ENCODE results near the gene FAM221B.

FAM221B gene

GRCh38 chr9:35820076-35820475, 8.5 kb downstream of the FAM221B start:
- DNase-seq (ENCODE audit: low read depth) = no peak

- DNase-seq (ENCODE audit: low read depth) = no peak
These were observed 10.2 kb downstream of the FAM221B start for GRCh38 chr9:35818341-35818740.

GRCh38 chr9:35816708-35817107, 11.8 kb downstream of the FAM221B start:
- no peak for DNase-seq (ENCODE audit: low read depth)

DNA sequence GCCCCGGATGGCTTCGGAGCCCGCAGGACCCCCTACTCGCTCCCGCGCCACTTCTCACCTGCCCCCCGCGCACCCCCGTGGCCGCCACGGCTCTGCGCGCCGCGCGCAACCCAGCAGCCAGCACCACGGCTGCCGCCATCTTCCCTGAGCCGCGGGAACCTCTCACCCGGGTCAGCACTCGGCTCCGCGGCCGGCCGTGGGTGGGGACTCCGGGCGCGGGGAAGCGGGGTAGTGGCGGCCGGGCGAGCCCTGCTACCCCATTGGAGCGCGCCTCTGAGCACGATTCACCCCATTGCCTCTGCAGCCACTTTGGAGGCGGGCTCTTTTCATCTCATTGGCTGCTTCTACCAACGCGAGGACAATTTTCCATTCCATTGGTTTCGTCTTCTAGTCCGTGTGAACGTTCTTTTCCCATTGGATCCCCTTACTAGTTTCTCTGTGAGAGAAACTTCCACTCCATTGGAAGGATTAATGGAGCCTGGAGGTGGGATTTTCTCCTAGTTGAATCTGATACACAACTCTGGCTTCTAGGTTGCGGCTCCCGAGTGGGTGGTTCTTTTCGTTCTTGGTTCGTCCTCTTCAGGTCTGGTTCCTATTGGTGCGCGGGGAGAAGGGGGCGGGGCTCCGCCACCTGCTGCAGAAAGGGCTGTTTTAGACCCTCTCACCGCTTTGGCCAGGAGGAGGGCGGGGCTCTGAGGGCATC, 13.5 kb downstream of the FAM221B start, which contains the start of gene HINT2:
HINT2 (minus strand) TSS at position 202 of the 703 bp plus-strand sequence; CDS start at position 139, 63 bp downstream.
- DNase-seq (ENCODE audit: low read depth) = peak; percentile 95

GRCh38 chr9:35814106-35814840, 14.3 kb downstream of the FAM221B start:
- no peak for DNase-seq (ENCODE audit: low read depth)

DNA sequence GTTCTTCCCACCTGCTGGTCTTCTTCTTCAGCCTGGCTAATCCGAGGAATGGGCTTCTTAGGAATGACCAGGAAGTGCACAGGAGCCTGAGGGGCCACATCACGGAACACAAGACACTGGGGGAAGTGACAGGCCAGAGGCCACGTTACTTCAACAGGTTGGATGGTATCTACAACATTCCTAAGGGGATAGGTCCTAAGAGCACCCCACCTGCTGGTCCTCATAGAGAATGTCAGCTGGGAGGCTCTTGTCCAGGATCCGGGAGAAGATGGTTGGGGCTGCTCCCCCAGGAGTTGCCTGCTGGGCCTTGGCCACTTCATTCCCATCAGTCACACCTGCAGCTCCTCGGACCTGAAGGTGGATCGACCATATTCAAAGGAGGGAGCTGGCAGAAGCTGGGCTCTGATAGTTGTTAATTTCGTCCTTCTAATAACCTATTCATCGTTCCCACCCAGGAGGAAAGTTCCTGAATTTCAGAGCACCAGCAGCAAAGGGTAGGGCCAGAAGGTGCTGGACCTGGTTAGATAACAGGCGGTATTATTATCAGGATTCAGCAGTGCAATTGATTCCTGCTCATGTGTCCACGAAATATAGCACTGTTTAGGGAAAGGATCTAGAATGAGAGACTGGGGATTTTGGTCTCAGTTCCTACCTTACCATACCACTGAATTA, 15.0 kb downstream of the FAM221B start:
- no peak for DNase-seq (ENCODE audit: low read depth)

DNA sequence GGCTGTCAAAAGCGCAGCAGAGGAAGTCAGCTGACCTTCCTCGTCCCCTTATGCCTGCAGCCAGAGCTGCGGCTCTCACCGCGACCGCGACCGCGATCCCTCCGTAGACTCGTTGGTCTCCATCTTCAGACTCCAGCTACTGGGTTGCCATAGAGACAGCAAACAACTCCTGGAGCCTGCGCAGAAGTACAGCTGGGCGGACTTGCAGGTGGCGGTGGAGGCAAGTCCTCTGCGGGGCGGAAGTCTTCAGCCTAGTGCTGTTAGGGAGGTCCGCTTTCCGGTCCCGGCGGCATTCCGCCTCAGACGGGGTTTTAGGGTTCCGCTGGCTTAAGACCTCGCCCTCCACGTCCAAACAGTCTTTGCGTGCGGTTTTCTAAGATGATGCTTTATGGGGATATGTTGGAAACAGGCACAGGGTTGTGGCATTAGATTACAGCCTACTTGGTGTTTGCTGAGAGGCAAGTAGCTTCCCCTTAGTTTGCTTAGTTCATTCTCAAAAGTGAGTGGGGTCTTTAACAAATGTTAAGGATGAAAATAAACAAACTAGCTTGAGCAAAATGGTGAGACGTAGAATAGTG, 16.4 kb downstream of the FAM221B start, which contains the start of gene SPAG8:
SPAG8 (minus strand) TSS at position 238 of the 578 bp plus-strand sequence; CDS start at position 123, 115 bp downstream.
- peak; percentile 91 for DNase-seq (ENCODE audit: low read depth)

- DNase-seq (ENCODE audit: low read depth) = no peak
These were observed 17.0 kb downstream of the FAM221B start for GRCh38 chr9:35811381-35812024.

- no peak for DNase-seq (ENCODE audit: low read depth)
These were observed 18.4 kb downstream of the FAM221B start for GRCh38 chr9:35810122-35810521.

DNA sequence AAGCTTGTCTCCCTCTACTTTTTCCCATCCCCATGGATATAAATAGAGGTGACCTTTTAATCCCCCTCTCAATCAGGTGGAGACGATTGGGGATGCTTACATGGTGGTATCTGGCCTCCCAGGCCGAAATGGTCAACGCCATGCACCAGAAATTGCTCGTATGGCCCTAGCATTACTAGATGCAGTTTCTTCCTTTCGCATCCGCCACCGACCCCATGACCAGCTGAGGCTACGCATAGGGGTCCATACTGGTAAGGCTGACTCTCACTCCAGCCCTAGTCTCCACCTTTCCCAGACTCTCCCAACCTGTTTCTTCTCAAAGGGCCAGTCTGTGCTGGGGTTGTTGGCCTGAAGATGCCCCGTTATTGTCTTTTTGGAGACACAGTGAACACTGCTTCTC, 20.1 kb downstream of the FAM221B start:
- no peak for DNase-seq (ENCODE audit: low read depth)

DNA sequence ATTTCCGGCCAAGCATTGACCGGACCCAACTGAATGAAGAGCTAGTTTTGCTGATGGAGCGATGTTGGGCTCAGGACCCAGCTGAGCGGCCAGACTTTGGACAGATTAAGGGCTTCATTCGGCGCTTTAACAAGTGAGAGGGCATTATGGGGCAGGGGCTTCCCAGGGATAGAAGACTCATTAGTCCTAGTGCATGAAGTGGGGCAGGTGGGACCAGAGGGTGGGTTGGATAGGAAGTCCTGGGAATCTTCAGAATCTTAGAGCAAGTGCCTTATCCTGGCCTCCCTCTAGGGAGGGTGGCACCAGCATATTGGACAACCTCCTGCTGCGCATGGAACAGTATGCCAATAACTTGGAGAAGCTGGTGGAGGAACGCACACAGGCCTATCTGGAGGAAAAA, 22.4 kb downstream of the FAM221B start:
- no peak for DNase-seq (ENCODE audit: low read depth)

DNA sequence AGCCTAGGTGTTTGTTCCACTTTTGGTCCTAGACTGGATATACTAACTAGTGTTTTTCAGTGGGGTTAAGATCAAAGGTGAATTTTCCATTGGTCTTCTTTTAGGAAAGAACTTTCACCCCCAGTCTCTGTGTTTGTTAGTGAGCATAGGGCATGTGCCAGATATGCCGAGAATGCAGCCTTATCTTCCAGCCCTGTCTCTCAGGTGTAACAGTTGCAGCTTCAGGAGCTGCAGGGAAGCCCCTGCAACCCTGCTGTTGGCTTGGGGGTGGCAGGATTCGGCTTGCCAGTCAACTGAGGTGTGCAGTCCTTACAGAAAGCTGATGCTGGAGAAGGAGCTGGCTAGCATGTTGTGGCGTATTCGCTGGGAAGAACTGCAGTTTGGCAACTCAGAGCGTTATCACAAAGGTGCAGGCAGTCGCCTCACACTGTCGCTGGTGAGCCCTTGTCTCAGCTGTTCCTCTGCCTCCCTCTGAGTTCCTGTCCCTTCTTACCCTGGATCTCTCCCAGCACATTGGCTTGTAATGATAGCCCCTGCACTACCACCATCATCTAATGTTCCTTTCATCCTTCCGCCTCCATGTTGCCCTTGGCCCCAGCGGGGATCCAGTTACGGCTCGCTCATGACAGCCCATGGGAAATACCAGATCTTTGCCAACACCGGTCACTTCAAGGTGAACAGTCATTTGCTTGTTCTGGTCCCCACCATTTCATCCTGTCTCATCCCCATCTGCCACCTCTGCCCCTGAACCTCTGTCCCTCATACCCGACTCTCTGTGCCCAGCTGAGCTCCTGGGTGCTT, 27.0 kb downstream of the FAM221B start:
- DNase-seq (ENCODE audit: low read depth) = no peak

GRCh38 chr9:35800530-35800929, 28.0 kb downstream of the FAM221B start:
- no peak for DNase-seq (ENCODE audit: low read depth)

DNA sequence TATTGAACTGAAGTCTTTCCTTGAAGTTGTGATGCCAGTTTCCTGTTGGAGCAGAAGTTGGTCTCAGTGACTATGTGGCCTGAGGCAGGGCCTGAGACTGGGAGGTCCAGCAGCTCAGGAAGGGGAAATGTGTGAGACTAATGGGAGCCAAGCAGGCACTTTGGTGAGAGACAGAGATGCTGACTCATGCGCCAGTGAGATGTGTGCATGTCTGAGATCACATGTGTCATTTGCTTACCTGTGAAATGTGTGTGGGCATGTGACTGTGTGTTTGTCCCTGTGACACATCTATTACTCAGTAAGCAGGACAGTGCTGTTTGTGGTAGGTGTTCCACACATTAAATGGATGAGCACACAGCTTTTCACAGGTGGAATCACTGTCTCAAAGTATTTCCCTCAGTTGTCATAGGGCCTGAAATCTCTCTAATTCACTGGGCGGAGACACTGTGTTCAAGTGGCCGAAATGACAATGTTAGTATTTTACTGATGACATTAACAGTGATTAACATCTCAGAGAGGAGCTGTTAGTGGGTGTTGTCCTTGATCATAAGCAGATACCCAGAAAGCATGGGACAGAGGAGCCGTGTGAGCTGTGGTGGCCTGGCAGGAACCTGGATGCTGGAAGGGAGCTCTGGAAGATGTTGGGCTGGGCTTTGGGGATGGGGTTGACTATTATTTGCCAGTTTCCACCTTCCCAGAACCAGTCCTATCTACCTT, 29.7 kb downstream of the FAM221B start:
- no peak for DNase-seq (ENCODE audit: low read depth)

- no peak for DNase-seq (ENCODE audit: low read depth)
These were observed 31.0 kb downstream of the FAM221B start for GRCh38 chr9:35797311-35798109.

- no peak for DNase-seq (ENCODE audit: low read depth)
These were observed 32.8 kb downstream of the FAM221B start for GRCh38 chr9:35795695-35796094.

DNA sequence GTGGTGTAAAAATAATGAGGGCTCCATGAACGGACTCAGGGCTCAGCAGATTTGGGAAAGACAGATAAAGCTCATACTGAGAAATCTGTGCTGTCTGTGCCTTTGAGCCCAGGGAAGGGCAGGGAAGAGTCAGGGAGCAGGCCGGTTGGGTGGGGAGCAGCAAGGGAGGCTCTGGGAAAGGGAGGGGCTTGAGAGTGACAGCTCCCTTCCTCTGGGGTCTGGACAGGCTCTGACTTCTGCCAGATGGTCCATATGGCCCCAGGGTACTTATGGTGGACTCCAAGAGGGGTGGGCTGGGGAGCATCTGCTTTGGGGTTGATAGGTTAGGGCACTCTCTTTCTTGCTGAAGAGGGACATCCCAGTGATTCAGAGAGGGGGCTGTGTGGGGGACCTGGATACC, 35.1 kb downstream of the FAM221B start:
- DNase-seq (ENCODE audit: low read depth) = no peak

GRCh38 chr9:35792826-35793225, 35.7 kb downstream of the FAM221B start:
- DNase-seq (ENCODE audit: low read depth) = no peak

DNA sequence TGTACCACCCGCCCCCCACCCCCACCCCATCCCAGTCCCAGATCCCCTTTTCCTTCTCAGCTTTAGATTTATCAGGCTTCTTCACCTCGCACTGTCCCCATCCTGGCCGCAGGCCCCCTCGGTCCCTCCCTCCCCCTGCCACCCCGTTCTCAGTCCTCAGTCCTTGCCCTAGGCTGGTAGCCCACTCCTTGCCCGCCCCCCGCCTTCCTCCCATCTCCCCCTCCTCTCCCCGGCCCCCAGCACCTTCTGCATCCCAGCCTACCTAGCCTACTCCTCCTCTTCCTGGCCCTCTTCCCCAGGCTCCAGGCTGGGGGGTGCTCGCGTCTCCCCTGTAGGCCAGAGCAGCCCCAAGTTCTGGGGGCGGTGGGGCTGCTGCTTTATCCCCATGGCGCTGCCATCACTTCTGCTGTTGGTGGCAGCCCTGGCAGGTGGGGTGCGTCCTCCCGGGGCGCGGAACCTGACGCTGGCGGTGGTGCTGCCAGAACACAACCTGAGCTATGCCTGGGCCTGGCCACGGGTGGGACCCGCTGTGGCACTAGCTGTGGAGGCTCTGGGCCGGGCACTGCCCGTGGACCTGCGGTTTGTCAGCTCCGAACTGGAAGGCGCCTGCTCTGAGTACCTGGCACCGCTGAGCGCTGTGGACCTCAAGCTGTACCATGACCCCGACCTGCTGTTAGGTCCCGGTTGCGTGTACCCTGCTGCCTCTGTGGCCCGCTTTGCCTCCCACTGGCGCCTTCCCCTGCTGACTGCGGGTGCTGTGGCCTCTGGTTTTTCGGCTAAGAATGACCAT, 36.3 kb downstream of the FAM221B start:
- DNase-seq (ENCODE audit: low read depth) = no peak

Data from stimulated activated CD8-positive, alpha-beta memory T cell treated with anti-CD3 and anti-CD28 coated beads, Interleukin-12 subunit alpha, Interleukin-12 subunit beta, amount 100 ng/mL, for 1 hour (primary cell).